ENCODE measurements around the gene EME1.

- TF ChIP-seq CTCF (IDR thresholded peaks at IDR 0.05; ENCODE audit: low read depth, low read length, poor library complexity, severe bottlenecking) (no peak), EZH2phosphoT487 (IDR thresholded peaks at IDR 0.05; ENCODE audit: borderline replicate concordance, low read length) (no peak)
Observed at GRCh38 chr17:50338645-50339044, 34.4 kb upstream of the EME1 start.
